HCT116 (cell line): ENCODE results near the gene RACGAP1. TPM values are rescaled to one million over a fixed set of nuclear protein-coding genes. Genes with fewer than 3 reads are reported as not detected.

Experiments used
- ATAC-seq: fragments of 200-7000 bp; cut with Tn5 transposase; 2 replicates; pipeline ENCODE4 v1.9.1; 2020; ENCODE audit warnings: mild to moderate bottlenecking, moderate library complexity
- BruUV-seq: library from RNA; stranded (reverse); fragments of 400-500 nt; replicated peaks from 2 replicates; lab custom pipeline; 2021; lab: Mats Ljungman, UMichigan
- CTCF ChIA-PET: fragments of 300-600 bp; sonication (Branson Sonifier 250); formaldehyde crosslinking; loops from one replicate; lab custom pipeline; 2021; ENCODE audit warnings: antibody characterized with exemption; lab: Charles Lee
- POLR2A ChIA-PET: fragments of 300-600, 350-600 bp; sonication (Branson Sonifier 250); formaldehyde crosslinking; loops from one replicate; lab custom pipeline; 2021; ENCODE audit warnings: antibody characterized with exemption; lab: Charles Lee
- RAD21 ChIA-PET, 2 experiments: fragments of 300-600 bp; sonication (Branson Sonifier 250); formaldehyde crosslinking; loops; one replicate each; lab custom pipeline; 2023; ENCODE audit warnings: low total read pairs in 2 of 2; ENCODE audit not compliant: uncharacterized antibody in 2 of 2, unreplicated experiment in 2 of 2, low non-redundant PET in 1 of 2; lab: Charles Lee
- DNase-seq: peaks from one replicate; pipeline ENCODE4 v3.0.0-alpha.2; 2010; ENCODE audit warnings: low read depth, low spot score
- H2AFZ ChIP-seq: fragments of 200-600 bp; shearing (Covaris generic), sonication (generic); 2 replicates; pipeline ENCODE4 v1.6.1; 2017; ENCODE audit warnings: low read depth, mixed run types, mixed read lengths, antibody characterized with exemption, low read length; ENCODE audit not compliant: poor library complexity, severe bottlenecking
- H3K27ac ChIP-seq: 2 replicates; pipeline ENCODE4 v1.5.1; 2012; ENCODE audit warnings: low read depth, low read length
- H3K27me3 ChIP-seq: fragments of 200-600 bp; sonication (generic); 2 replicates; pipeline ENCODE4 v1.6.1; 2016; ENCODE audit warnings: mixed run types, low read length, mixed read lengths; ENCODE audit not compliant: insufficient read depth
- H3K36me3 ChIP-seq, 2 experiments: fragments of 200-500 bp in 1 of 2; fragments of 200-600 bp in 1 of 2; sonication (Bioruptor generic) in 1 of 2; sonication (generic) in 1 of 2; 2 replicates each; pipeline versions ENCODE4 v1.5.1 to v1.6.1; 2014 to 2016; ENCODE audit warnings: low read length in 2 of 2, inconsistent platforms in 1 of 2, mixed read lengths in 1 of 2, mixed run types in 1 of 2; ENCODE audit not compliant: insufficient read depth in 2 of 2, control insufficient read depth in 1 of 2
- H3K4me1 ChIP-seq, 2 experiments: fragments of 200-600 bp in 1 of 2; sonication (generic) in 1 of 2; 2 replicates each; pipeline versions ENCODE4 v1.5.1 to v1.6.1; 2012 to 2017; ENCODE audit warnings: low read length in 2 of 2, inconsistent platforms in 1 of 2, mild to moderate bottlenecking in 1 of 2, mixed read lengths in 1 of 2, mixed run types in 1 of 2, moderate library complexity in 1 of 2; ENCODE audit not compliant: insufficient read depth in 2 of 2, control insufficient read depth in 1 of 2
- H3K4me2 ChIP-seq: fragments of 200-600 bp; sonication (generic); 2 replicates; pipeline ENCODE4 v1.6.1; 2017; ENCODE audit warnings: mixed run types, low read length, mixed read lengths
- H3K4me3 ChIP-seq, 2 experiments: fragments of 200-600 bp in 1 of 2; sonication (generic) in 1 of 2; replicated peaks in 1 of 2; 2 replicates each; pipeline ENCODE4 v1.5.1; 2011 to 2016; ENCODE audit warnings: low read length in 2 of 2, control low read depth in 1 of 2, low read depth in 1 of 2, mild to moderate bottlenecking in 1 of 2, mixed read lengths in 1 of 2, mixed run types in 1 of 2
- H3K79me2 ChIP-seq: fragments of 200-600 bp; sonication (generic); 2 replicates; pipeline ENCODE4 v1.6.1; 2017; ENCODE audit warnings: mild to moderate bottlenecking, mixed run types, low read length, moderate library complexity, mixed read lengths; ENCODE audit not compliant: insufficient read depth
- H3K9ac ChIP-seq: fragments of 200-600 bp; sonication (generic); 2 replicates; pipeline ENCODE4 v1.6.1; 2016; ENCODE audit warnings: low read length, mixed read lengths
- H3K9me2 ChIP-seq: fragments of 200-600 bp; sonication (generic), shearing (Covaris generic); 2 replicates; pipeline ENCODE4 v1.6.1; 2017; ENCODE audit warnings: mixed run types, mild to moderate bottlenecking, moderate library complexity; ENCODE audit not compliant: insufficient read depth
- H3K9me3 ChIP-seq, 2 experiments: fragments of 200-500 bp in 1 of 2; fragments of 200-600 bp in 1 of 2; sonication (Bioruptor generic) in 1 of 2; sonication (generic) in 1 of 2; 2 replicates each; pipeline ENCODE4 v1.6.1; 2014 to 2017; ENCODE audit warnings: low read length in 2 of 2, mixed read lengths in 2 of 2, inconsistent platforms in 1 of 2, low read depth in 1 of 2, mild to moderate bottlenecking in 1 of 2, mixed run types in 1 of 2, moderate library complexity in 1 of 2; ENCODE audit not compliant: control insufficient read depth in 1 of 2, insufficient read depth in 1 of 2
- H4K20me1 ChIP-seq: fragments of 200-600 bp; sonication (generic), shearing (Covaris generic); 2 replicates; pipeline ENCODE4 v1.6.1; 2017; ENCODE audit warnings: mixed run types, mild to moderate bottlenecking, moderate library complexity; ENCODE audit not compliant: insufficient read depth
- CBX3 ChIP-seq: IDR thresholded peaks from 2 replicates; pipeline ENCODE4 v1.6.1; 2012; ENCODE audit warnings: low read depth
- CTCF ChIP-seq, 3 experiments: fragments of 200-600 bp in 1 of 3; sonication (generic) in 1 of 3; IDR thresholded peaks in 2 of 3; conservative IDR thresholded peaks in 1 of 3; 2 replicates each; pipeline ENCODE4 v1.5.1; 2012 to 2017; ENCODE audit warnings: low read depth in 2 of 3, low read length in 2 of 3, antibody characterized with exemption in 1 of 3, borderline replicate concordance in 1 of 3, control low read depth in 1 of 3, mild to moderate bottlenecking in 1 of 3, mixed read lengths in 1 of 3, mixed run types in 1 of 3, moderate library complexity in 1 of 3; ENCODE audit not compliant: insufficient read depth in 1 of 3
- ELF1 ChIP-seq: IDR thresholded peaks from 2 replicates; pipeline ENCODE4 v1.6.1; 2012; ENCODE audit warnings: low read depth, borderline replicate concordance
- EZH2phosphoT487 ChIP-seq: fragments of 200-600 bp; IDR thresholded peaks from 2 replicates; pipeline ENCODE4 v1.6.1; 2018; ENCODE audit warnings: antibody characterized with exemption, borderline replicate concordance
- MAX ChIP-seq: IDR thresholded peaks from 2 replicates; pipeline ENCODE4 v1.6.1; 2012
- POLR2A ChIP-seq: IDR thresholded peaks from 2 replicates; pipeline ENCODE4 v1.7.0; 2011; ENCODE audit warnings: borderline replicate concordance; ENCODE audit not compliant: insufficient read depth, insufficient read length; ENCODE audit errors: extremely low read depth
- POLR2AphosphoS5 ChIP-seq: IDR thresholded peaks from 2 replicates; pipeline ENCODE4 v1.6.1; 2011; ENCODE audit warnings: mild to moderate bottlenecking, low read depth, low read length, moderate library complexity
- RAD21 ChIP-seq: IDR thresholded peaks from 2 replicates; pipeline ENCODE4 v1.6.1; 2012; ENCODE audit warnings: low read depth, mild to moderate bottlenecking
- intact Hi-C: fragments of 100-400 bp; cut with micrococcal nuclease; formaldehyde crosslinking; loops from 2 replicates; pipeline ENCODE4 v1.10.0; 2022
- total RNA-seq: library from RNA; stranded (reverse); gene quantifications from one replicate; pipeline ENCODE4 v1.2.1, GENCODE V29; 2021; ENCODE audit not compliant: unreplicated experiment
- TF ChIP-seq, protein P1 (sequence below): IDR thresholded peaks from 2 replicates; pipeline ENCODE4 v1.6.1; 2011; ENCODE audit warnings: mild to moderate bottlenecking, low read length, moderate library complexity; ENCODE audit not compliant: insufficient replicate concordance; ENCODE audit errors: extremely low read depth

RACGAP1 gene
- total RNA-seq, 1 experiment from 2014 or later, result 147 TPM

DNA sequence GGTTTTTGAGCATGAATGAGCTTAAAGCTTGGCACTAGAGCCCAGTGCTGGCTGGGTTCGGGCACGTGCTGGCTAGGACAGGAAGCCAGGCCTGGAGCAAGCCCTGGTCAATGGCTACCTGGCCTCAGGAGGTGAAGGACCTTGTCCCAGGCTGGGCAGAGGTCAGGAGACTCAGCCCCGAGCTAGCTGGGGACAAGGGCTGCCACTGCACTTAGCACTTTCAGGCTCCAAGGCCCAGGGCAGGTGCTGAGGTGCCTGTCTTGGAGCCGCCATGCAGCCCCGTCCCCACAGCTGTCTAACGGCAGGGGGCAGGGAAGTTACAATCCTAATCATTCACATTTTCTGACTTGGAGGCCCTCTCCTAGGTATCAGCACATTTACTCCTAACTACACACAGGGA lies 56.8 kb downstream of the RACGAP1 start:
- intact Hi-C loops, result loop anchor here (5.0 to 10.0 kb wide), 2 partner anchors 101 to 194 kb away; no protein-coding TSS in a partner anchor
- no peaks in the 10 kb centered on the region for H3K36me3 ChIP-seq
- H3K79me2 ChIP-seq, result no peaks in the 10 kb centered on the region
- RAD21 ChIA-PET, result no interaction called here
- H3K9ac ChIP-seq, result no peak overlapping the region
- H3K4me1 ChIP-seq, result peaks cover 1 to 17% of the 10 kb centered on the region in 2 experiments; a peak in 3 of 4 replicates
- no peaks in the 10 kb centered on the region for H4K20me1 ChIP-seq
- CTCF ChIA-PET, result interaction anchor here (0.7 to 4.0 kb wide), 11 partner anchors 10 to 227 kb away, joined by 3 to 65 read pairs (median 15); partner anchors contain the start of gene SMARCD1
- DNase-seq (no peak), ATAC-seq (no peak)
- H2AFZ ChIP-seq, result no peak overlapping the region
- H3K9me3 ChIP-seq, result no peaks in the 10 kb centered on the region
- TF ChIP-seq, protein P1, sequence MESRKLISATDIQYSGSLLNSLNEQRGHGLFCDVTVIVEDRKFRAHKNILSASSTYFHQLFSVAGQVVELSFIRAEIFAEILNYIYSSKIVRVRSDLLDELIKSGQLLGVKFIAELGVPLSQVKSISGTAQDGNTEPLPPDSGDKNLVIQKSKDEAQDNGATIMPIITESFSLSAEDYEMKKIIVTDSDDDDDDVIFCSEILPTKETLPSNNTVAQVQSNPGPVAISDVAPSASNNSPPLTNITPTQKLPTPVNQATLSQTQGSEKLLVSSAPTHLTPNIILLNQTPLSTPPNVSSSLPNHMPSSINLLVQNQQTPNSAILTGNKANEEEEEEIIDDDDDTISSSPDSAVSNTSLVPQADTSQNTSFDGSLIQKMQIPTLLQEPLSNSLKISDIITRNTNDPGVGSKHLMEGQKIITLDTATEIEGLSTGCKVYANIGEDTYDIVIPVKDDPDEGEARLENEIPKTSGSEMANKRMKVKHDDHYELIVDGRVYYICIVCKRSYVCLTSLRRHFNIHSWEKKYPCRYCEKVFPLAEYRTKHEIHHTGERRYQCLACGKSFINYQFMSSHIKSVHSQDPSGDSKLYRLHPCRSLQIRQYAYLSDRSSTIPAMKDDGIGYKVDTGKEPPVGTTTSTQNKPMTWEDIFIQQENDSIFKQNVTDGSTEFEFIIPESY, result no peak
- TF ChIP-seq MAX, result no peak
- TF ChIP-seq RAD21, result no peak
- no peak for TF ChIP-seq ELF1
- no peak for TF ChIP-seq CTCF (IDR thresholded peaks at IDR 0.05 in 2 of 3, conservative IDR thresholded peaks at IDR 0.05 in 1 of 3; ENCODE audit: borderline replicate concordance in 1 of 3, insufficient read depth in 1 of 3, low read depth in 2 of 3, low read length in 2 of 3)
- no peak for TF ChIP-seq EZH2phosphoT487
- TF ChIP-seq CBX3, result no peak
- TF ChIP-seq POLR2AphosphoS5, result no peak
- TF ChIP-seq POLR2A, result no peak
- POLR2A ChIA-PET, result no interaction called here
- no TSS peak for BruUV-seq
- no peak overlapping the region for H3K27ac ChIP-seq
- no peaks in the 10 kb centered on the region for H3K9me2 ChIP-seq
- no peak overlapping the region for H3K4me3 ChIP-seq
- H3K4me2 ChIP-seq, result no peak overlapping the region
- H3K27me3 ChIP-seq, result 0 out of 2 replicates have a peak, but pooled peaks cover 5% of the 10 kb centered on the region
